ENCODE data around the gene TMEM205. TPM values are rescaled to one million over a fixed set of nuclear protein-coding genes. Genes with fewer than 3 reads are reported as not detected.

The TMEM205 gene
- total and polyA plus RNA-seq, 12 donors: 135 to 1,314 (median 262) TPM

- TF ChIP-seq, protein P1, sequence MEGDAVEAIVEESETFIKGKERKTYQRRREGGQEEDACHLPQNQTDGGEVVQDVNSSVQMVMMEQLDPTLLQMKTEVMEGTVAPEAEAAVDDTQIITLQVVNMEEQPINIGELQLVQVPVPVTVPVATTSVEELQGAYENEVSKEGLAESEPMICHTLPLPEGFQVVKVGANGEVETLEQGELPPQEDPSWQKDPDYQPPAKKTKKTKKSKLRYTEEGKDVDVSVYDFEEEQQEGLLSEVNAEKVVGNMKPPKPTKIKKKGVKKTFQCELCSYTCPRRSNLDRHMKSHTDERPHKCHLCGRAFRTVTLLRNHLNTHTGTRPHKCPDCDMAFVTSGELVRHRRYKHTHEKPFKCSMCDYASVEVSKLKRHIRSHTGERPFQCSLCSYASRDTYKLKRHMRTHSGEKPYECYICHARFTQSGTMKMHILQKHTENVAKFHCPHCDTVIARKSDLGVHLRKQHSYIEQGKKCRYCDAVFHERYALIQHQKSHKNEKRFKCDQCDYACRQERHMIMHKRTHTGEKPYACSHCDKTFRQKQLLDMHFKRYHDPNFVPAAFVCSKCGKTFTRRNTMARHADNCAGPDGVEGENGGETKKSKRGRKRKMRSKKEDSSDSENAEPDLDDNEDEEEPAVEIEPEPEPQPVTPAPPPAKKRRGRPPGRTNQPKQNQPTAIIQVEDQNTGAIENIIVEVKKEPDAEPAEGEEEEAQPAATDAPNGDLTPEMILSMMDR (IDR thresholded peaks at IDR 0.05): peak; percentile 54 to 74 (median 66)
- TF ChIP-seq POLR2A (IDR thresholded peaks at IDR 0.05): peak in 1 of 2 donors; percentile 21
- peak; percentile 63 to 84 (median 75) for DNase-seq
- Histone ChIP-seq H3K27ac (peak overlapping the region in 3 of 5 donors; percentile 69 to 83 (median 70)), H3K9me3 (replicated peaks in 1 of 3) (no peaks in the 10 kb centered on the region), H3K4me1 (replicated peaks in 1 of 2) (peaks cover 18 to 43% of the 10 kb centered on the region in 2 donors), H3K4me3 (peak overlapping the region in 2 of 4 donors; percentile 47 to 64), H3K36me3 (replicated peaks in 1 of 2) (no peaks in the 10 kb centered on the region), H3K27me3 (no peaks in the 10 kb centered on the region)
- intact Hi-C loops (cut with DNase I): loop anchor here (5.0 kb wide), 3 partner anchors 49 to 99 kb away; partner anchors contain the start of gene ELAVL3 (in 1 of the 2)
- WGBS, 4 donors: 0 to 2% (median 1%) methylated on average over 4 to 65 of the region's 65 CpGs
Observed at GRCh38 chr19:11382898-11383705, 37.0 kb upstream of the TMEM205 start.

- Histone ChIP-seq H3K4me1 (replicated peaks in 1 of 2) (peaks cover 38 to 65% of the 10 kb centered on the region in 2 donors), H3K36me3 (replicated peaks in 1 of 2) (no peaks in the 10 kb centered on the region), H3K27ac (peak overlapping the region; percentile 73 to 97 (median 89)), H3K4me3 (peak overlapping the region in 2 of 4 donors; percentile 44 to 68), H3K9me3 (replicated peaks in 1 of 3) (no peaks in the 10 kb centered on the region), H3K27me3 (no peaks in the 10 kb centered on the region)
- TF ChIP-seq, protein P1 (IDR thresholded peaks at IDR 0.05): peak; percentile 50 to 83 (median 74)
- TF ChIP-seq POLR2A (IDR thresholded peaks at IDR 0.05): peak; percentile 85 to 89
- intact Hi-C loops (cut with DNase I): loop anchor here (5.0 kb wide), 3 partner anchors 51 to 101 kb away; partner anchors contain the start of gene ELAVL3 (in 1 of the 2)
- WGBS, 4 donors: 1 to 2% (median 1%) methylated on average over 32 to 54 of the region's 54 CpGs
- peak; percentile 95 to 99 (median 97) for DNase-seq
Observed at GRCh38 chr19:11380653-11381537, 34.8 kb upstream of the TMEM205 start.

DNA sequence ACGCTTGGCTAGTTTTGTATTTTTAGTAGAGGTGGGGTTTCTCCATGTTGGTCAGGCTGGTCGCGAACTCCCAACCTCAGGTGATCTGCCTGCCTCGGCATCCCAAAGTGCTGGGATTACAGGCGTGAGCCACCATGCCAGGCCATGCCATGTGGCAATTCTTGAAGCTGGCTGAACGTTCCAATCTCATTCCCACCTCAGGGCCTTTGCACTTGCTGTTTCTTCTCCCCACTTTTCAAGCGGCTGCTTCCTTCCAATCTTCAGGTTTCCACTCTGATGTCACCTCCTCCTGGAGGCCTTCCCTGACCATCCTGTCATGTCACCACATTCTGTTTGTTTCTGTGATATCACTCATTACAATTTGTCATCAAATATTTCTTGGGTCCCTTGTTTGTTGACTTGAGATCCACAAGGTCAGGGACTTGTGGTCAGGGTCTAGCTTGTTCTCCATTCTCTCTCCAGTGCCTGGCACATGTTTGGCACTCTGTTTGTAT is 33.8 kb upstream of the TMEM205 start:
- Histone ChIP-seq H3K4me1 (replicated peaks in 1 of 2) (peaks cover 44 to 73% of the 10 kb centered on the region in 2 donors), H3K27ac (peak overlapping the region in 4 of 5 donors; percentile 88 to 97 (median 92)), H3K4me3 (peak overlapping the region in 1 of 4 donors; percentile 68), H3K9me3 (replicated peaks in 1 of 3) (no peaks in the 10 kb centered on the region), H3K27me3 (no peaks in the 10 kb centered on the region), H3K36me3 (replicated peaks in 1 of 2) (no peaks in the 10 kb centered on the region)
- intact Hi-C loops (cut with DNase I): loop anchor here (5.0 kb wide), 3 partner anchors 52 to 102 kb away; partner anchors contain the start of gene ELAVL3 (in 1 of the 2)
- peak in 1 of 7 donors; percentile 56 for DNase-seq
- no peak for TF ChIP-seq POLR2A (IDR thresholded peaks at IDR 0.05)
- TF ChIP-seq, protein P1 (IDR thresholded peaks at IDR 0.05): no peak
- WGBS, 4 donors: 88 to 92% (median 90%) methylated on average over 7 of the region's 7 CpGs

Measured in adrenal gland (tissue), 12 donors.